Adrenal gland (tissue), 5 donors: Measurements from ENCODE around the gene FAM131C.
"Not testable (repeated sequence)": the region's sequence is repeated elsewhere in the genome, so short reads cannot be mapped to it uniquely, and the experiment has no call there.

Experiments
- POLR2A ChIP-seq, 2 donors: fragments of 450-650 bp; IDR thresholded peaks; one replicate each; pipeline ENCODE4 v1.6.1; 2017; ENCODE audit warnings: antibody characterized with exemption in 2 of 2, mild to moderate bottlenecking in 2 of 2, moderate library complexity in 1 of 2
- TF ChIP-seq, protein P1 (sequence below), 6 experiments: fragments of 450-650 bp in 4 of 6; fragments of 200-600 bp in 2 of 6; sonication (generic) in 1 of 6; IDR thresholded peaks; 1 replicate in 5 of 6; 2 replicates in 1 of 6; pipeline versions ENCODE4 v1.5.1 to v1.8.0; 2016 to 2021; ENCODE audit warnings: antibody characterized with exemption in 6 of 6, mild to moderate bottlenecking in 2 of 6, moderate library complexity in 1 of 6
- donor health status: DM: no; HTN: no; CAD: no.

DNA sequence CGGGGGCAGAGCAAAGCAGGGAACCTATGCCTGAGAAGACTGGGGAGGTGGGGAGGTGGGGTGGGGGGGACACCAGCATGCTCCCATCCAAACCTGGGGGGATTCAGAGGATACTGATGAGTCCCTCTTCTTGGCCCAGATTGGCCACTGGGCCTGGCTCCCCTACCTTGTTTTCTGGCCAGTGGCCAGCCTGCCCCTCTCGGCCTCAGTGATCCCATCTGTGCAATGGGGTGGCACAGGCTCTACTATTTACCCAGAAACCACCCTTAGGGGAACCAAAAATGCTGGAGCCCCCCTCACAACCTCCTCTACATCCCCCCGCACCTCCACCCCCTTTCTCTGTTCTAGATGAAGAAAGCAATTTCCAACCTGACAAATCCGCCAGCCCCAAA, 16.9 kb downstream of the FAM131C start:
- TF ChIP-seq, protein P1, sequence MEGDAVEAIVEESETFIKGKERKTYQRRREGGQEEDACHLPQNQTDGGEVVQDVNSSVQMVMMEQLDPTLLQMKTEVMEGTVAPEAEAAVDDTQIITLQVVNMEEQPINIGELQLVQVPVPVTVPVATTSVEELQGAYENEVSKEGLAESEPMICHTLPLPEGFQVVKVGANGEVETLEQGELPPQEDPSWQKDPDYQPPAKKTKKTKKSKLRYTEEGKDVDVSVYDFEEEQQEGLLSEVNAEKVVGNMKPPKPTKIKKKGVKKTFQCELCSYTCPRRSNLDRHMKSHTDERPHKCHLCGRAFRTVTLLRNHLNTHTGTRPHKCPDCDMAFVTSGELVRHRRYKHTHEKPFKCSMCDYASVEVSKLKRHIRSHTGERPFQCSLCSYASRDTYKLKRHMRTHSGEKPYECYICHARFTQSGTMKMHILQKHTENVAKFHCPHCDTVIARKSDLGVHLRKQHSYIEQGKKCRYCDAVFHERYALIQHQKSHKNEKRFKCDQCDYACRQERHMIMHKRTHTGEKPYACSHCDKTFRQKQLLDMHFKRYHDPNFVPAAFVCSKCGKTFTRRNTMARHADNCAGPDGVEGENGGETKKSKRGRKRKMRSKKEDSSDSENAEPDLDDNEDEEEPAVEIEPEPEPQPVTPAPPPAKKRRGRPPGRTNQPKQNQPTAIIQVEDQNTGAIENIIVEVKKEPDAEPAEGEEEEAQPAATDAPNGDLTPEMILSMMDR (IDR thresholded peaks at IDR 0.05), result not testable (repeated sequence)
- not testable (repeated sequence) for TF ChIP-seq POLR2A (IDR thresholded peaks at IDR 0.05)
